GM23338 (cell line): ENCODE data around the gene NEURL1. TPM values are rescaled to one million over a fixed set of nuclear protein-coding genes. Genes with fewer than 3 reads are reported as not detected.

Experiments
- ATAC-seq: fragments of 200-7000 bp; cut with Tn5 transposase; 3 replicates; pipeline ENCODE4 v1.9.1; 2020
- DNase-seq: peaks from one replicate; pipeline ENCODE4 v3.0.0-alpha.2; 2015; ENCODE audit warnings: low spot score
- H2AFZ ChIP-seq: fragments of 200-600 bp; sonication (generic); 2 replicates; pipeline ENCODE4 v1.8.0; 2016; ENCODE audit warnings: antibody characterized with exemption, mild to moderate bottlenecking, moderate library complexity
- H3F3A ChIP-seq: fragments of 200-600 bp; sonication (generic); replicated peaks from 2 replicates; pipeline ENCODE4 v1.8.0; 2017; ENCODE audit warnings: antibody characterized with exemption, mixed run types, low read depth
- H3K27ac ChIP-seq: fragments of 200-600 bp; sonication (generic); 2 replicates; pipeline ENCODE4 v1.6.1; 2016; ENCODE audit warnings: low read depth
- H3K27me3 ChIP-seq: fragments of 200-600 bp; sonication (generic); 2 replicates; pipeline ENCODE4 v1.8.0; 2016; ENCODE audit warnings: mild to moderate bottlenecking, mixed run types, moderate library complexity; ENCODE audit not compliant: insufficient read depth
- H3K36me3 ChIP-seq: fragments of 200-600 bp; sonication (generic); 2 replicates; pipeline ENCODE4 v1.8.0; 2016; ENCODE audit warnings: mild to moderate bottlenecking; ENCODE audit not compliant: insufficient read depth
- H3K4me1 ChIP-seq: fragments of 200-600 bp; sonication (generic); 2 replicates; pipeline ENCODE4 v1.8.0; 2016; ENCODE audit warnings: mild to moderate bottlenecking, moderate library complexity; ENCODE audit not compliant: insufficient read depth
- H3K4me2 ChIP-seq: fragments of 200-600 bp; sonication (generic); 2 replicates; pipeline ENCODE4 v1.7.1; 2017; ENCODE audit warnings: mixed run types
- H3K4me3 ChIP-seq: fragments of 200-600 bp; sonication (generic); 2 replicates; pipeline ENCODE4 v1.6.1; 2016; ENCODE audit warnings: mixed run types
- H3K79me2 ChIP-seq: fragments of 200-600 bp; sonication (generic); replicated peaks from 2 replicates; pipeline ENCODE4 v1.8.0; 2017; ENCODE audit warnings: mild to moderate bottlenecking; ENCODE audit not compliant: insufficient read depth
- H3K9me2 ChIP-seq: fragments of 200-600 bp; sonication (generic); 2 replicates; pipeline ENCODE4 v1.8.0; 2017; ENCODE audit not compliant: insufficient read depth
- H4K20me1 ChIP-seq: fragments of 200-600 bp; sonication (generic); replicated peaks from 2 replicates; pipeline ENCODE4 v1.8.0; 2017; ENCODE audit warnings: mild to moderate bottlenecking; ENCODE audit not compliant: insufficient read depth
- H3K27ac Mint-ChIP-seq: 2 replicates; pipeline ENCODE4 v1.8.0; 2020; ENCODE audit warnings: inconsistent platforms, mild to moderate bottlenecking, moderate library complexity, mixed read lengths
- H3K27me3 Mint-ChIP-seq: 3 replicates; pipeline ENCODE4 v1.8.0; 2022; ENCODE audit warnings: low read depth, mild to moderate bottlenecking, moderate library complexity, mixed read lengths, inconsistent platforms; ENCODE audit not compliant: insufficient read depth, poor library complexity
- H3K36me3 Mint-ChIP-seq: 3 replicates; pipeline ENCODE4 v1.8.0; 2021; ENCODE audit warnings: low read depth, mild to moderate bottlenecking, inconsistent platforms, moderate library complexity, mixed read lengths
- H3K4me1 Mint-ChIP-seq: 3 replicates; pipeline ENCODE4 v1.8.0; 2020; ENCODE audit warnings: mild to moderate bottlenecking, inconsistent platforms, mixed read lengths
- H3K4me3 Mint-ChIP-seq: 3 replicates; pipeline ENCODE4 v1.8.0; 2021; ENCODE audit warnings: moderate library complexity, mild to moderate bottlenecking, inconsistent platforms, mixed read lengths
- H3K9me3 Mint-ChIP-seq: 3 replicates; pipeline ENCODE4 v1.8.0; 2020; ENCODE audit warnings: moderate library complexity, mild to moderate bottlenecking, inconsistent platforms, mixed read lengths
- CREB1 ChIP-seq: fragments of 250-450 bp; sonication (Bioruptor Pico); IDR thresholded peaks from 2 replicates; pipeline ENCODE4 v1.5.0; 2020; ENCODE audit warnings: low read depth, mild to moderate bottlenecking, moderate library complexity
- EZH2 ChIP-seq: fragments of 200-600 bp; sonication (generic); IDR thresholded peaks from one replicate; pipeline ENCODE4 v1.8.0; 2017; ENCODE audit warnings: antibody characterized with exemption, mild to moderate bottlenecking, low read depth; ENCODE audit not compliant: unreplicated experiment
- EZH2phosphoT487 ChIP-seq: fragments of 200-600 bp; sonication (generic); IDR thresholded peaks from one replicate; pipeline ENCODE4 v1.8.1; 2018; ENCODE audit warnings: antibody characterized with exemption; ENCODE audit not compliant: unreplicated experiment
- JUNB ChIP-seq: IDR thresholded peaks from one replicate; pipeline ENCODE4 v1.6.1; 2016; ENCODE audit warnings: antibody characterized with exemption; ENCODE audit not compliant: unreplicated experiment
- NANOG ChIP-seq: IDR thresholded peaks from 2 replicates; pipeline ENCODE4 v1.6.1; 2016; ENCODE audit warnings: antibody characterized with exemption, borderline replicate concordance
- POLR2AphosphoS5 ChIP-seq: IDR thresholded peaks from 2 replicates; pipeline ENCODE4 v1.6.1; 2016; ENCODE audit warnings: antibody characterized with exemption, low read depth
- REST ChIP-seq: IDR thresholded peaks from one replicate; pipeline ENCODE4 v1.6.1; 2018; ENCODE audit warnings: antibody characterized with exemption; ENCODE audit not compliant: unreplicated experiment
- STAT1 ChIP-seq: IDR thresholded peaks from one replicate; pipeline ENCODE4 v1.6.1; 2016; ENCODE audit warnings: antibody characterized with exemption; ENCODE audit not compliant: unreplicated experiment
- ZNF114 ChIP-seq: fragments of 250-450 bp; sonication (Bioruptor Pico); IDR thresholded peaks from 2 replicates; pipeline ENCODE4 v1.5.0; 2020; ENCODE audit warnings: mild to moderate bottlenecking, moderate library complexity
- polyA plus RNA-seq: library from polyadenylated mRNA; unstranded; fragments of >200 nt; fragmentation: Nextera tagmentation; extraction: Ambion mirVana; gene quantifications from 2 replicates; pipeline ENCODE4 v1.2.1, GENCODE V29; 2016
- total RNA-seq: library from RNA; depleted of rRNA; stranded (reverse); fragments of >200 nt; shearing (Covaris generic); gene quantifications from 2 replicates; pipeline ENCODE4 v1.2.3, GENCODE V29; 2014

Gene NEURL1
- total and polyA plus RNA-seq, 2 experiments from 2014 or later, result 0.82 to 1.1 TPM

- no peaks in the 10 kb centered on the region for H3K79me2 ChIP-seq
- Mint-ChIP-seq H3K27ac (peak overlapping the region; percentile 63; the same call in 1 of the 2 replicates), H3K9me3 (no peaks in the 10 kb centered on the region; the same call in 1 of the 3 replicates), H3K4me1 (no peaks in the 10 kb centered on the region), H3K36me3 (peaks cover 2% of the 10 kb centered on the region; the same call in 2 of the 3 replicates), H3K4me3 (no peak overlapping the region), H3K27me3 (peaks cover 5% of the 10 kb centered on the region)
- no peak overlapping the region for H2AFZ ChIP-seq
- no peaks in the 10 kb centered on the region for H3F3A ChIP-seq
- no peaks in the 10 kb centered on the region for H3K9me2 ChIP-seq
- no peak overlapping the region for H3K4me3 ChIP-seq
- no peak for TF ChIP-seq ZNF114
- TF ChIP-seq EZH2, result no peak
- TF ChIP-seq POLR2AphosphoS5, result no peak
- TF ChIP-seq EZH2phosphoT487, result no peak
- no peak for TF ChIP-seq NANOG
- no peak for DNase-seq
- no peaks in the 10 kb centered on the region for H3K27me3 ChIP-seq
- no peaks in the 10 kb centered on the region for H3K36me3 ChIP-seq
- no peaks in the 10 kb centered on the region for H4K20me1 ChIP-seq
- no peak for ATAC-seq
- no peaks in the 10 kb centered on the region for H3K4me1 ChIP-seq
- no peak overlapping the region for H3K4me2 ChIP-seq
- H3K27ac ChIP-seq, result no peak overlapping the region
Observed at GRCh38 chr10:103627111-103627892, 133.8 kb downstream of the NEURL1 start.

- Histone ChIP-seq H2AFZ (no peak overlapping the region), H3K9me2 (no peaks in the 10 kb centered on the region), H3K27ac (no peak overlapping the region), H3K4me1 (no peaks in the 10 kb centered on the region), H3K27me3 (no peaks in the 10 kb centered on the region), H3K4me2 (no peak overlapping the region), H3K4me3 (no peak overlapping the region), H3K79me2 (no peaks in the 10 kb centered on the region), H3K36me3 (no peaks in the 10 kb centered on the region), H3F3A (no peaks in the 10 kb centered on the region), H4K20me1 (no peaks in the 10 kb centered on the region)
- ATAC-seq, result no peak
- no peak for DNase-seq
- Mint-ChIP-seq H3K36me3 (peaks cover 2% of the 10 kb centered on the region; the same call in 2 of the 3 replicates), H3K4me1 (no peaks in the 10 kb centered on the region), H3K27me3 (peaks cover 5% of the 10 kb centered on the region), H3K4me3 (no peak overlapping the region), H3K27ac (no peak overlapping the region; the same call in 1 of the 2 replicates), H3K9me3 (no peaks in the 10 kb centered on the region; the same call in 1 of the 3 replicates)
- no peak for TF ChIP-seq CREB1 (CRISPR knock-in tag)
Observed at GRCh38 chr10:103627893-103628292, 134.4 kb downstream of the NEURL1 start.

GRCh38 chr10:103629581-103629980 lies 136.1 kb downstream of the NEURL1 start:
- H3K36me3 ChIP-seq, result no peaks in the 10 kb centered on the region
- H3K27me3 Mint-ChIP-seq, result peaks cover 9% of the 10 kb centered on the region
- H3K9me2 ChIP-seq, result no peaks in the 10 kb centered on the region
- H3K36me3 Mint-ChIP-seq, result peaks cover 2% of the 10 kb centered on the region; the same call in 2 of the 3 replicates
- H3K9me3 Mint-ChIP-seq, result no peaks in the 10 kb centered on the region; the same call in 1 of the 3 replicates
- H3K4me1 Mint-ChIP-seq, result peaks cover 3% of the 10 kb centered on the region; the same call in 2 of the 3 replicates
- H4K20me1 ChIP-seq, result no peaks in the 10 kb centered on the region
- H3K4me3 Mint-ChIP-seq, result no peak overlapping the region
- no peak overlapping the region for H3K27ac ChIP-seq
- H3K4me2 ChIP-seq, result no peak overlapping the region
- no peaks in the 10 kb centered on the region for H3F3A ChIP-seq
- ATAC-seq, result peak; percentile 36; the same call in 2 of the 3 replicates
- no peak for DNase-seq
- H3K27ac Mint-ChIP-seq, result no peak overlapping the region
- no peaks in the 10 kb centered on the region for H3K27me3 ChIP-seq
- no peaks in the 10 kb centered on the region for H3K4me1 ChIP-seq
- no peak overlapping the region for H3K4me3 ChIP-seq
- H3K79me2 ChIP-seq, result no peaks in the 10 kb centered on the region
- no peak overlapping the region for H2AFZ ChIP-seq
- TF ChIP-seq CREB1 (CRISPR knock-in tag), result no peak
- TF ChIP-seq JUNB, result no peak
- TF ChIP-seq STAT1, result no peak
- TF ChIP-seq NANOG, result no peak
- TF ChIP-seq REST, result no peak
